Heart left ventricle (tissue), 16 donors: Measurements from ENCODE around the gene MYL3. TPM values are rescaled to one million over a fixed set of nuclear protein-coding genes. Genes with fewer than 3 reads are reported as not detected.

Experiments used
- ATAC-seq, 4 donors: fragments of 200-7000 bp; cut with Tn5 transposase; one replicate each; pipeline ENCODE4 v1.9.1; 2020 to 2022; ENCODE audit warnings: moderate library complexity in 4 of 4, mild to moderate bottlenecking in 3 of 4, moderate number of reproducible peaks in 1 of 4
- DNase-seq, 5 donors: peaks; one replicate each; pipeline ENCODE4 v3.0.0-alpha.2; 2020
- H3K27ac ChIP-seq, 12 donors: fragments of 200-600 bp; sonication (generic) in 4 of 12; one replicate each; pipeline versions ENCODE4 v1.5.0 to v1.8.0; 2016 to 2022; ENCODE audit warnings: mild to moderate bottlenecking in 2 of 12
- H3K27me3 ChIP-seq, 9 donors: fragments of 200-600 bp; sonication (generic) in 2 of 9; one replicate each; pipeline versions ENCODE4 v1.5.1 to v1.8.0; 2016 to 2022; ENCODE audit warnings: mild to moderate bottlenecking in 3 of 9
- H3K36me3 ChIP-seq, 9 donors: fragments of 200-600 bp; sonication (generic) in 2 of 9; one replicate each; pipeline versions ENCODE4 v1.5.0 to v1.8.0; 2018 to 2022; ENCODE audit warnings: mild to moderate bottlenecking in 2 of 9
- H3K4me1 ChIP-seq, 12 donors: fragments of 200-600 bp; sonication (generic) in 4 of 12; one replicate each; pipeline versions ENCODE4 v1.5.0 to v1.8.0; 2016 to 2022; ENCODE audit warnings: mild to moderate bottlenecking in 3 of 12
- H3K4me3 ChIP-seq, 12 donors: fragments of 200-600 bp; sonication (generic) in 4 of 12; one replicate each; pipeline versions ENCODE4 v1.5.0 to v1.8.0; 2017 to 2022; ENCODE audit warnings: mild to moderate bottlenecking in 9 of 12, moderate library complexity in 4 of 12
- H3K9me3 ChIP-seq, 12 donors: fragments of 200-600 bp; sonication (generic) in 4 of 12; one replicate each; pipeline versions ENCODE4 v1.5.0 to v1.8.0; 2016 to 2022; ENCODE audit warnings: mild to moderate bottlenecking in 1 of 12
- POLR2A ChIP-seq, 2 donors: fragments of 450-650 bp; IDR thresholded peaks; one replicate each; pipeline ENCODE4 v1.6.1; 2017; ENCODE audit warnings: antibody characterized with exemption in 2 of 2, mild to moderate bottlenecking in 2 of 2, moderate library complexity in 2 of 2
- WGBS, 4 donors: extraction: QIAGEN DNeasy Blood & Tissue Kit in 2 of 4; methylation state at CpG; one replicate each; pipeline versions ENCODE4 v1.1.5 to v1.1.7; 2013 to 2018; 5-methylcytosine and 5-hydroxymethylcytosine counted together
- intact Hi-C, 10 donors: fragments of 100-400 bp; cut with DNase I; formaldehyde crosslinking; loops; one replicate each; pipeline versions ENCODE4 v1.11.1 to v1.14.2; 2022
- polyA plus RNA-seq, 2 donors: library from polyadenylated mRNA; stranded (reverse); fragments of 200-250 nt; gene quantifications; one replicate each; pipeline ENCODE4 v1.2.3, GENCODE V29; 2013
- total RNA-seq, 9 donors: library from RNA; depleted of rRNA in 2 of 9; stranded (reverse); fragments of >200 nt in 2 of 9; fragmentation: NEBNext Ultra II Directional in 3 of 9; extraction: Animal tissue kit (Norgen Biotek cat#: 25700) in 3 of 9; gene quantifications; one replicate each; pipeline versions ENCODE4 v1.1.0 to v1.2.4, GENCODE V29; 2016 to 2023
- TF ChIP-seq, protein P1 (sequence below), 12 donors: fragments of 200-600 bp; sonication (generic) in 4 of 12; IDR thresholded peaks; one replicate each; pipeline versions ENCODE4 v1.5.0 to v1.8.0; 2018 to 2022; ENCODE audit warnings: antibody characterized with exemption in 12 of 12, mild to moderate bottlenecking in 5 of 12
- donor health status: ischemic (EF 13 %, LVEDD 7.1; RV severe dilation, severe dysfunction).
- donor health status: healthy with polysubstance abuse.
- donor health status: DM: no; HTN: yes; CAD: no.
- donor health status: DM: no; HTN: no; CAD: no.
- donor health status: ischemic (EF 25% LVEDD 6.9; RV normal size, moderate dysfunction).
- donor health status: ischemic (EF 25% LVEDD 5.7; RV mildly dilated, moderate dysfunction).
- donor health status: healthy.
- donor health status: DM: yes; HTN: yes; CAD: no.
- donor health status: ischemic (EF 35%, LVEDD 5.7; RV mildly dilated, moderate dysfunction).
- donor health status: nonischemic (EF 11% LVEDD 7.7; RV severe dilation, severe dysfunction).
- donor health status: DM: yes; HTN: yes; CAD: no.
- donor health status: PGD.
- donor health status: ischemic (EF 29% LVEDD 5.4; RV normal size, mild dysfunction).
- donor health status: nonischemic (EF 23%, LVEDD 6.1; RV moderate dilation, normal function).

Gene MYL3
- total and polyA plus RNA-seq, 11 donors = 4,961 to 12,544 (median 6,839) TPM

DNA sequence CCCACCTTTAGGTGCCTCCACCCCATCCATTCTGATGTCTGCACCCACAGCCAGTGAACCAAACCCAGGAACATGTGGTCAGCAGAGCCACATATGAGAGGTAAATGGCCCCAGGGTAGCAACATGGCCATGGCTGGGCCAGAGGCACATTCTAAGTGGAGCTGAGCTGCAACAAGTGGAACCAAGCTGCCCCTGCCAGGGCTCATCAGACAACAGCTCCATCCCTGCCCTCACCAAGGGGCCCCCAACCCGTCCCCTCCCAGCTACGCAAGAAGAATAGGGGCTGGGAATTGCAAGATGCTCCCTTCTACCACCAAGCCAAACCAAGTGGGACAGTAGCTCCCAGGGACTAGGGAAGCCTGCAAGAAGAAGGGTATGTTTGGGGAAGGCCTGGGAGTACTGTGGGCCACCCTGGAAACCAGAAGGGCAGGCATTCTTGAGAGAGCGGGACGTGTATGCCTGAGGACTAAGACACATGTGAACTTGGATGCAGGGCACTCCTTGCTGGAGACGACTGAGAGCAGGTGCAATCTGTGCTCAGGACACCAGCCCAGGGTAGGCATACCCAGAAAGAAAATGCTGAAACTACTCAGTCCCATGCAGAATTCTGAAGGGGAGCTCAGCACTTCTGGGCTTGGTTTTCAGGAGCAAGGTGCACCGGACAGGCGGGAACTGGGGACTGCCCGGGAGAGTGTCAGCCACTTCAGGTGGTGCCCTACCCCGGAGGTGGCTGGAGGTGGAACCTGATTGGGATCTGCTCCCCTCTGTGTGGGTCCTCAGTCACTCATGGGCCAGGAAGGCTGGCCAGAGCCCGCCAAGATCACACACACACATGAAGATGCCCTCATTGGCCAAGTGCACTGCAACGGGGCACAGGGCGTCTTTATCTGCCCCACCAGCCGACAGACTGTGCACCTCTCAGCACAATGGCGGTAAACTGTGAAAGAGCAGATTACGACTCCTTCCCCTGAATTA, 9.5 kb downstream of the MYL3 start:
- DNase-seq (peak; percentile 11 to 63 (median 36)), ATAC-seq (peak; percentile 1 to 5 (median 4))
- TF ChIP-seq, protein P1, sequence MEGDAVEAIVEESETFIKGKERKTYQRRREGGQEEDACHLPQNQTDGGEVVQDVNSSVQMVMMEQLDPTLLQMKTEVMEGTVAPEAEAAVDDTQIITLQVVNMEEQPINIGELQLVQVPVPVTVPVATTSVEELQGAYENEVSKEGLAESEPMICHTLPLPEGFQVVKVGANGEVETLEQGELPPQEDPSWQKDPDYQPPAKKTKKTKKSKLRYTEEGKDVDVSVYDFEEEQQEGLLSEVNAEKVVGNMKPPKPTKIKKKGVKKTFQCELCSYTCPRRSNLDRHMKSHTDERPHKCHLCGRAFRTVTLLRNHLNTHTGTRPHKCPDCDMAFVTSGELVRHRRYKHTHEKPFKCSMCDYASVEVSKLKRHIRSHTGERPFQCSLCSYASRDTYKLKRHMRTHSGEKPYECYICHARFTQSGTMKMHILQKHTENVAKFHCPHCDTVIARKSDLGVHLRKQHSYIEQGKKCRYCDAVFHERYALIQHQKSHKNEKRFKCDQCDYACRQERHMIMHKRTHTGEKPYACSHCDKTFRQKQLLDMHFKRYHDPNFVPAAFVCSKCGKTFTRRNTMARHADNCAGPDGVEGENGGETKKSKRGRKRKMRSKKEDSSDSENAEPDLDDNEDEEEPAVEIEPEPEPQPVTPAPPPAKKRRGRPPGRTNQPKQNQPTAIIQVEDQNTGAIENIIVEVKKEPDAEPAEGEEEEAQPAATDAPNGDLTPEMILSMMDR (IDR thresholded peaks at IDR 0.05) = no peak
- peak in 1 of 2 donors; percentile 18 for TF ChIP-seq POLR2A (IDR thresholded peaks at IDR 0.05)
- intact Hi-C loops = no loop called here
- 52 to 67% (median 60%) methylated on average over 10 to 15 of the region's 15 CpGs for WGBS, 4 donors
- peaks cover 0 to 30% (median 3%) of the 10 kb centered on the region in 12 donors for H3K4me1 ChIP-seq
- H3K4me3 ChIP-seq = no peak overlapping the region
- peak overlapping the region in 5 of 12 donors; percentile 34 to 51 (median 41) for H3K27ac ChIP-seq
- H3K36me3 ChIP-seq = peaks cover 0 to 35% (median 19%) of the 10 kb centered on the region in 9 donors
- no peaks in the 10 kb centered on the region for H3K9me3 ChIP-seq
- no peaks in the 10 kb centered on the region for H3K27me3 ChIP-seq

DNA sequence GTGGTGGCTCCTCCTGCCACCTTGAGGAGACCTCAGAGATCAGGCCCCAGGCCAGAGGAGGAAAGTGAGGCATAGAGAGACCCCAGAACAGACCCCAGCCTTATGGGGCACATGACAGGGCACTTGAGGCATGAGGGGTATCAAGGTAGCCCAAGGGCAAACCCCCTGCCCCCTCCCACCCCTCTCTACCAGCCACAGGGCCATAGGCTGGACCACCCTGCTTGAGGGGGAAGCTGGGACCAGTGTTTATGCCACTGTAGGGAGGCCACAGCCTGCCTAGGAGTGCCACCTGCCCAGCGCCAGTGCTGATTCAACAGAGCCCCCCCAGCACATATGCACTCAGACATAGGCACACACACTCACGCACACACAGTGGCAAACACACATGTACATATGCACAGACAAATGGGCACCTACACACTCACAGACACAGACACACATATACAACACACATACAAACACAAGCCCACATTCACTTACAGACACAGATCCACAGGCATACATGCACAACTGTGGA, 10.3 kb downstream of the MYL3 start:
- Histone ChIP-seq H3K4me3 (no peak overlapping the region), H3K4me1 (peaks cover 0 to 30% (median 7%) of the 10 kb centered on the region in 12 donors), H3K27ac (peak overlapping the region in 7 of 12 donors; percentile 20 to 61 (median 51)), H3K27me3 (no peaks in the 10 kb centered on the region), H3K9me3 (no peaks in the 10 kb centered on the region), H3K36me3 (peaks cover 0 to 27% (median 11%) of the 10 kb centered on the region in 9 donors)
- ATAC-seq (peak in 2 of 4 donors; percentile 0 to 1), DNase-seq (peak in 3 of 5 donors; percentile 7 to 72 (median 40))
- WGBS, 4 donors = 54 to 82% (median 68%) methylated on average over 2 of the region's 2 CpGs
- intact Hi-C loops = no loop called here
- peak in 1 of 2 donors; percentile 29 for TF ChIP-seq POLR2A (IDR thresholded peaks at IDR 0.05)
- TF ChIP-seq, protein P1 (IDR thresholded peaks at IDR 0.05) = no peak

DNA sequence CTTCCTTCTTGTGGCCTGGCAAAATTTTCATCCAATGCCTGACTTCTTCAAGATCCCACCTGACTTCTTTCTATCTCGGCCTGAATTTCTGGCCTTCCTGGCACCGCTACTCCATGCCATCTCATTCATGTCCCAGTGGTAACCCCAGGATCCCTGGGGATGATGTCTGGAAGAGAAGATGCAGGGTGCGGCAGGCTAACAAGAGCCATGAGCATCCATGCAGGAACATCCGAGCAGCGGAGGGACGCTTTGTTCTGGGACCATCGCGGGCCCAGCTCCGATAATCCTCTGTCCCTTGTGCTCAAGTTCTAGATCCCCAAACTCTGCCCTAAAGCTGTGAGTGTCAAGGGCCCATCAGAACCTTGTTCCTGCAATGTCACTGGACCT, 10.9 kb downstream of the MYL3 start:
- Histone ChIP-seq H3K9me3 (no peaks in the 10 kb centered on the region), H3K27me3 (no peaks in the 10 kb centered on the region), H3K36me3 (peaks cover 0 to 21% (median 6%) of the 10 kb centered on the region in 9 donors), H3K4me1 (peaks cover 0 to 30% (median 11%) of the 10 kb centered on the region in 12 donors), H3K4me3 (no peak overlapping the region), H3K27ac (peak overlapping the region in 6 of 12 donors; percentile 32 to 61 (median 52))
- intact Hi-C loops = no loop called here
- whole genome bisulfite sequencing, 4 donors = 58 to 81% (median 78%) methylated on average over 9 of the region's 9 CpGs
- no peak for ATAC-seq
- TF ChIP-seq POLR2A (IDR thresholded peaks at IDR 0.05) = no peak
- TF ChIP-seq, protein P1 (IDR thresholded peaks at IDR 0.05) = no peak
- peak in 3 of 5 donors; percentile 6 to 27 (median 22) for DNase-seq
